Vagina (tissue), 2 donors: ENCODE results near the gene RPL18.

ENCODE experiments used
- POLR2A ChIP-seq, 2 donors: fragments of 450-650 bp; IDR thresholded peaks; one replicate each; pipeline ENCODE4 v1.6.1; 2017; ENCODE audit warnings: antibody characterized with exemption in 2 of 2, mild to moderate bottlenecking in 2 of 2, moderate library complexity in 2 of 2
- TF ChIP-seq, protein P1 (sequence below), 3 experiments: fragments of 450-650 bp in 2 of 3; fragments of 200-600 bp in 1 of 3; sonication (generic) in 1 of 3; IDR thresholded peaks; one replicate each; pipeline ENCODE4 v1.5.1; 2017 to 2019; ENCODE audit warnings: antibody characterized with exemption in 3 of 3, mild to moderate bottlenecking in 2 of 3, moderate library complexity in 2 of 3

DNA sequence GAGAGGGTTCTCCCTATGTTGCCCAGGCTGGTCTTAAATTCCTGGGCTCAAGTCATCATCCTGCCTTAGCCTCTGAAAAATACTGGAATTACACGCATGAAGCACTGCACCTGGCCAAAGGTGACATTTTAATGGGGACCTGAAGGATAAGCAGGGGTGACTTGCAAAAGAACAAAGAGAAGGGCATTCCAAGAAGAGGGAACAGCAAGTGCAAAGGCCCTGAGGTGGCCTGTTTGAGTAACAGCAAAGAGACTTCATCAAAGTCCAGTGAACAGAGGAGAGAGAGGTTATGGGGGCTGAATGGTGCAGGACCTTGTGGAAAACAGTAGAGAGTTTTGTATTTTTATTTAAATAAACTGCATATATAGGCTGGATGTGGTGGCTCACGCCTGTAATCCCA is 22.9 kb upstream of the RPL18 start:
- TF ChIP-seq, protein P1, sequence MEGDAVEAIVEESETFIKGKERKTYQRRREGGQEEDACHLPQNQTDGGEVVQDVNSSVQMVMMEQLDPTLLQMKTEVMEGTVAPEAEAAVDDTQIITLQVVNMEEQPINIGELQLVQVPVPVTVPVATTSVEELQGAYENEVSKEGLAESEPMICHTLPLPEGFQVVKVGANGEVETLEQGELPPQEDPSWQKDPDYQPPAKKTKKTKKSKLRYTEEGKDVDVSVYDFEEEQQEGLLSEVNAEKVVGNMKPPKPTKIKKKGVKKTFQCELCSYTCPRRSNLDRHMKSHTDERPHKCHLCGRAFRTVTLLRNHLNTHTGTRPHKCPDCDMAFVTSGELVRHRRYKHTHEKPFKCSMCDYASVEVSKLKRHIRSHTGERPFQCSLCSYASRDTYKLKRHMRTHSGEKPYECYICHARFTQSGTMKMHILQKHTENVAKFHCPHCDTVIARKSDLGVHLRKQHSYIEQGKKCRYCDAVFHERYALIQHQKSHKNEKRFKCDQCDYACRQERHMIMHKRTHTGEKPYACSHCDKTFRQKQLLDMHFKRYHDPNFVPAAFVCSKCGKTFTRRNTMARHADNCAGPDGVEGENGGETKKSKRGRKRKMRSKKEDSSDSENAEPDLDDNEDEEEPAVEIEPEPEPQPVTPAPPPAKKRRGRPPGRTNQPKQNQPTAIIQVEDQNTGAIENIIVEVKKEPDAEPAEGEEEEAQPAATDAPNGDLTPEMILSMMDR (IDR thresholded peaks at IDR 0.05): no peak
- no peak for TF ChIP-seq POLR2A (IDR thresholded peaks at IDR 0.05)
